Measurements from ENCODE around the gene SIGLEC14. TPM values are rescaled to one million over a fixed set of nuclear protein-coding genes. Genes with fewer than 3 reads are reported as not detected.
A peak's percentile ranks its signal among the peaks of the same experiment; 100 is the strongest.

SIGLEC14 gene
- total RNA-seq, 4 donors from 2014 or later: 0.69 to 3.5 (median 1.0) TPM; not detected in 1

- peaks cover 0 to 8% of the 10 kb centered on the region in 2 donors for H3K4me1 ChIP-seq
- DNase-seq: no peak
- no peak overlapping the region for H3K27ac ChIP-seq
- peak overlapping the region; percentile 51 to 60 for H3K4me3 ChIP-seq
- H3K9me3 ChIP-seq: peaks cover 0 to 1% of the 10 kb centered on the region in 2 donors
- TF ChIP-seq POLR2A (IDR thresholded peaks at IDR 0.05) (no peak), CTCF (IDR thresholded peaks at IDR 0.05) (no peak)
- intact Hi-C loops (cut with DNase I; ENCODE audit: low total_unique reads): loop anchor here (10.0 kb wide), 1 partner anchor 479 kb away; no protein-coding TSS in a partner anchor
- H3K36me3 ChIP-seq: no peaks in the 10 kb centered on the region
- no peaks in the 10 kb centered on the region for H3K27me3 ChIP-seq
Measured at GRCh38 chr19:51593138-51593890, 53.3 kb downstream of the SIGLEC14 start.

MicroRNAs within 50 kb of the gene (microRNA counts, 767-probe panel; counts per million panel counts)
- microRNA hsa-let-7e-5p: 7,396 to 9,389 counts per million in 2 donors
- 0 counts per million in 2 donors for microRNA hsa-miR-125a-3p
- microRNA hsa-miR-125a-5p: 7,138 to 9,182 counts per million in 2 donors
- 6,731 to 7,997 counts per million in 2 donors for microRNA hsa-miR-99b-5p

Small RNA genes within 50 kb of the gene (microRNA-seq; reads per million reads assigned to microRNA genes)
- 14,230 reads per million, percentile 95 among the genes with 10 or more reads in this experiment for gene MIR125A (ENCODE audit: borderline microRNAs expressed, borderline replicate concordance)
- 2,834 reads per million, percentile 87 among the genes with 10 or more reads in this experiment for gene MIR99B (ENCODE audit: borderline microRNAs expressed, borderline replicate concordance)
- 9,561 reads per million, percentile 92 among the genes with 10 or more reads in this experiment for gene MIRLET7E (ENCODE audit: borderline microRNAs expressed, borderline replicate concordance)

Small RNA genes within 50 kb of the gene (small RNA-seq; reads per million reads assigned to genes)
- gene AC018755.2 (not detected), gene MIR125A (not detected), gene MIR99B (0.42 reads per million), gene MIRLET7E (not detected)

Other genes with a start within 250 kb of the SIGLEC14 start
- 10 to 100 TPM in 1 of 4 donors, 1 to 10 TPM in 1, under 1 TPM in 2; 0.26 to 11.2 (median 1.1) TPM for gene SIGLEC10, start 229.2 kb downstream of the SIGLEC14 start, total RNA-seq
- gene SIGLEC8, start 188.4 kb downstream of the SIGLEC14 start, total RNA-seq: under 1 TPM in 2 of 4 donors, not detected in 2; 0.21 to 0.34 TPM
- gene CEACAM18, start 168.3 kb downstream of the SIGLEC14 start, total RNA-seq: not detected
- gene SIGLEC12, start 145.0 kb downstream of the SIGLEC14 start, total RNA-seq: under 1 TPM in 2 of 4 donors, not detected in 2; 0.21 to 0.40 TPM
- gene SIGLEC6, start 115.2 kb downstream of the SIGLEC14 start, total RNA-seq: 1 to 10 TPM in 2 of 4 donors, under 1 TPM in 2; 0.29 to 7.2 (median 0.77) TPM
- 10 to 100 TPM in 2 of 4 donors, 1 to 10 TPM in 2; 4.1 to 17.8 (median 9.3) TPM for gene ZNF175, start 75.5 kb downstream of the SIGLEC14 start, total RNA-seq
- gene SIGLEC5, start 16.4 kb downstream of the SIGLEC14 start, total RNA-seq: 1 to 10 TPM in 1 of 4 donors, under 1 TPM in 2, not detected in 1; 0.41 to 6.8 (median 0.85) TPM
- gene SPACA6, start 46.5 kb upstream of the SIGLEC14 start, total RNA-seq: 100 to 1,000 TPM in 1 of 4 donors, 10 to 100 TPM in 2, 1 to 10 TPM in 1; 9.7 to 112 (median 22.5) TPM
- gene HAS1, start 77.2 kb upstream of the SIGLEC14 start, total RNA-seq: 1 to 10 TPM in 1 of 4 donors, under 1 TPM in 3; 0.29 to 2.0 (median 0.70) TPM
- gene FPR1, start 105.1 kb upstream of the SIGLEC14 start, total RNA-seq: 10 to 100 TPM in 1 of 4 donors, 1 to 10 TPM in 2, under 1 TPM in 1; 0.51 to 58.2 (median 2.1) TPM
- gene FPR2, start 114.4 kb upstream of the SIGLEC14 start, total RNA-seq: under 1 TPM in 2 of 4 donors, not detected in 2; 0.58 to 0.76 TPM
- 1 to 10 TPM in 3 of 4 donors, not detected in 1; 1.2 to 5.6 (median 1.8) TPM for gene FPR3, start 148.3 kb upstream of the SIGLEC14 start, total RNA-seq
- 10 to 100 TPM; 20.6 to 31.2 (median 25.1) TPM for gene ZNF577, start 241.1 kb upstream of the SIGLEC14 start, total RNA-seq